Prostate gland (tissue), 2 donors: Measurements from ENCODE around the gene STMP1.

Source experiments
- POLR2A ChIP-seq: fragments of 450-650 bp; IDR thresholded peaks from one replicate; pipeline ENCODE4 v1.6.1; 2016; ENCODE audit warnings: antibody characterized with exemption, mild to moderate bottlenecking
- POLR2AphosphoS5 ChIP-seq: sonication (generic); formaldehyde crosslinking; IDR thresholded peaks from one replicate; pipeline ENCODE4 v1.6.1; 2017; ENCODE audit warnings: antibody characterized with exemption
- TF ChIP-seq, protein P1 (sequence below), 4 experiments: fragments of 200-600 bp in 2 of 4; fragments of 450-650 bp in 2 of 4; sonication (generic) in 2 of 4; IDR thresholded peaks; 1 replicate in 3 of 4; 2 replicates in 1 of 4; pipeline ENCODE4 v1.5.1; 2016 to 2019; ENCODE audit warnings: antibody characterized with exemption in 4 of 4, mild to moderate bottlenecking in 2 of 4, moderate library complexity in 2 of 4

DNA sequence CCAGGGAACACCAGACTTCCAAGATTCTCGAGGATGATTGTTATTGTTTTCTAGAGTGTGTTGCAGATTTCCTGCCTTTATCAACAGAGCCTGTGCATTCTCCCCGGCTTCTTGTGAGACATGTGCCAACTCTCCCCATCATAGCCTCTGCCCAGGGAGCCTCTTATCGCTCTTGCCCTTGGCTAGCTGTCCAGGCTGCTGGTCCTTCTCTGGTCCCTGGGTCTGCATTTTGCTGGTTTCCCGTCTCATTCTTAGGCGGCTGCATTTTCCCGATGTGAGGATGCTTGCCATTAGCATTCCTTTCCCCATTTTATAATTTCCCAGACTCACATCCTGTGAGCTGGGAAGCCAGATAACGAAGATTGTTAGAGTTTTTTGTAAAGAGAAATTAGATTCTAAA lies 50.5 kb downstream of the STMP1 start:
- TF ChIP-seq, protein P1, sequence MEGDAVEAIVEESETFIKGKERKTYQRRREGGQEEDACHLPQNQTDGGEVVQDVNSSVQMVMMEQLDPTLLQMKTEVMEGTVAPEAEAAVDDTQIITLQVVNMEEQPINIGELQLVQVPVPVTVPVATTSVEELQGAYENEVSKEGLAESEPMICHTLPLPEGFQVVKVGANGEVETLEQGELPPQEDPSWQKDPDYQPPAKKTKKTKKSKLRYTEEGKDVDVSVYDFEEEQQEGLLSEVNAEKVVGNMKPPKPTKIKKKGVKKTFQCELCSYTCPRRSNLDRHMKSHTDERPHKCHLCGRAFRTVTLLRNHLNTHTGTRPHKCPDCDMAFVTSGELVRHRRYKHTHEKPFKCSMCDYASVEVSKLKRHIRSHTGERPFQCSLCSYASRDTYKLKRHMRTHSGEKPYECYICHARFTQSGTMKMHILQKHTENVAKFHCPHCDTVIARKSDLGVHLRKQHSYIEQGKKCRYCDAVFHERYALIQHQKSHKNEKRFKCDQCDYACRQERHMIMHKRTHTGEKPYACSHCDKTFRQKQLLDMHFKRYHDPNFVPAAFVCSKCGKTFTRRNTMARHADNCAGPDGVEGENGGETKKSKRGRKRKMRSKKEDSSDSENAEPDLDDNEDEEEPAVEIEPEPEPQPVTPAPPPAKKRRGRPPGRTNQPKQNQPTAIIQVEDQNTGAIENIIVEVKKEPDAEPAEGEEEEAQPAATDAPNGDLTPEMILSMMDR (IDR thresholded peaks at IDR 0.05): no peak
- no peak for TF ChIP-seq POLR2A
- TF ChIP-seq POLR2AphosphoS5: no peak
